ENCODE results near the gene NSF. TPM values are rescaled to one million over a fixed set of nuclear protein-coding genes. Genes with fewer than 3 reads are reported as not detected.
A peak's percentile ranks its signal among the peaks of the same experiment; 100 is the strongest.

NSF gene
- total RNA-seq, 1 donor from 2014 or later, result 43.0 TPM

DNA sequence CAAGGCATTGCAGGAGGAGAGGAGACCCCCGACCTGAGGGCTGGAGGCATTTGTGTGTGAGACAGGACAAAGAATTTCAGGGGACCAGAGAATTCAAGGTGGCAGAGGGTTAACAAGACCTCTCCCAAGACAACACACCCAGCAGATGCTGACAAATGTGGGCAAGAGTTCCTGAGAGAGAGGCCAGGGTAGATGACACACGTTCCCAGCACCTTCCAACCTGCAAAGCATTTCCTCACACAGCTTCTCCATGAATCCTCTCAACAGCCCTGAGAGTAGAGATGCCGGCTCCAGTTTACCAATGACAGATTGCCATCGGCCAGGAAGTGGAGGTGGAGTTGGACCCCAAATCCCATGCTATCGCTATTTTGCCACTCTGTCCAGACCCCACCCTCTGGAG is 203.1 kb downstream of the NSF start:
- Mint-ChIP-seq H3K27me3 (ENCODE audit: insufficient read depth, low read depth) (peaks cover 14% of the 10 kb centered on the region), H3K27ac (peak overlapping the region; percentile 76), H3K36me3 (peaks cover 36% of the 10 kb centered on the region), H3K9me3 (peaks cover 5% of the 10 kb centered on the region), H3K4me1 (peaks cover 53% of the 10 kb centered on the region), H3K4me3 (no peak overlapping the region)
- Histone ChIP-seq H3F3A (ENCODE audit: low read depth) (peaks cover 2% of the 10 kb centered on the region), H3K4me1 (peaks cover 4% of the 10 kb centered on the region), H3K27ac (no peak overlapping the region), H3K36me3 (no peaks in the 10 kb centered on the region), H3K27me3 (peaks cover 49% of the 10 kb centered on the region), H3K9me3 (ENCODE audit: low read depth) (no peaks in the 10 kb centered on the region), H3K4me3 (no peak overlapping the region), H3K79me2 (ENCODE audit: low read depth) (no peaks in the 10 kb centered on the region), H2AFZ (replicated peaks) (no peak overlapping the region), H4K20me1 (ENCODE audit: low read depth) (no peaks in the 10 kb centered on the region), H3K9ac (no peak overlapping the region), H3K4me2 (no peak overlapping the region)
- no peak for TF ChIP-seq EZH2 (IDR thresholded peaks at IDR 0.05)
- TF ChIP-seq EZH2phosphoT487 (IDR thresholded peaks at IDR 0.05), result no peak
- TF ChIP-seq, protein P1, sequence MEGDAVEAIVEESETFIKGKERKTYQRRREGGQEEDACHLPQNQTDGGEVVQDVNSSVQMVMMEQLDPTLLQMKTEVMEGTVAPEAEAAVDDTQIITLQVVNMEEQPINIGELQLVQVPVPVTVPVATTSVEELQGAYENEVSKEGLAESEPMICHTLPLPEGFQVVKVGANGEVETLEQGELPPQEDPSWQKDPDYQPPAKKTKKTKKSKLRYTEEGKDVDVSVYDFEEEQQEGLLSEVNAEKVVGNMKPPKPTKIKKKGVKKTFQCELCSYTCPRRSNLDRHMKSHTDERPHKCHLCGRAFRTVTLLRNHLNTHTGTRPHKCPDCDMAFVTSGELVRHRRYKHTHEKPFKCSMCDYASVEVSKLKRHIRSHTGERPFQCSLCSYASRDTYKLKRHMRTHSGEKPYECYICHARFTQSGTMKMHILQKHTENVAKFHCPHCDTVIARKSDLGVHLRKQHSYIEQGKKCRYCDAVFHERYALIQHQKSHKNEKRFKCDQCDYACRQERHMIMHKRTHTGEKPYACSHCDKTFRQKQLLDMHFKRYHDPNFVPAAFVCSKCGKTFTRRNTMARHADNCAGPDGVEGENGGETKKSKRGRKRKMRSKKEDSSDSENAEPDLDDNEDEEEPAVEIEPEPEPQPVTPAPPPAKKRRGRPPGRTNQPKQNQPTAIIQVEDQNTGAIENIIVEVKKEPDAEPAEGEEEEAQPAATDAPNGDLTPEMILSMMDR (IDR thresholded peaks at IDR 0.05), result no peak
- no peak for DNase-seq (ENCODE audit: low spot score)

DNA sequence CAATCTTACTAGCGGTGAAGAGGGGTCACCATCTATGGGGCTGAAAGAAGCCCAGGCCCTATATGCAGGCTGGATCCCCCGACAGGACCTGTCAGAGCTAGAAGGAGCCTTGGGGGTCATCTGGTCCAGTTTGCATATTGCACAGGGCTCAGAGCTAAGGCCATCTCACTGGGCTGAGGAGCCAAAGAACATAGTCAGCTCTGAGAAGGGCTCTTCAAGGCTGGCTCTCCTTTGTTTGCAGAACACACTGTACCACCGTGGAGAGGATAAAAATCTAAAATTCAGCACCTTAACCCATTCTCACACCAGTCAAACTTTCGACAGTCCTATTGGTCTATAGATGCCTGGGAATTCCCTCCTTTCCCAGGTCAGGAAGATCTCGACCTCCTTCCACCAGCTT is 203.8 kb downstream of the NSF start:
- H3K36me3 ChIP-seq, result no peaks in the 10 kb centered on the region
- Mint-ChIP-seq H3K27me3 (ENCODE audit: insufficient read depth, low read depth) (peaks cover 13% of the 10 kb centered on the region), H3K4me3 (no peak overlapping the region), H3K9me3 (peaks cover 2% of the 10 kb centered on the region), H3K27ac (no peak overlapping the region), H3K4me1 (peaks cover 45% of the 10 kb centered on the region), H3K36me3 (peaks cover 30% of the 10 kb centered on the region)
- H2AFZ ChIP-seq (replicated peaks), result no peak overlapping the region
- H3K4me3 ChIP-seq, result no peak overlapping the region
- no peaks in the 10 kb centered on the region for H3K4me1 ChIP-seq
- no peaks in the 10 kb centered on the region for H3F3A ChIP-seq (ENCODE audit: low read depth)
- H3K79me2 ChIP-seq (ENCODE audit: low read depth), result no peaks in the 10 kb centered on the region
- H3K4me2 ChIP-seq, result no peak overlapping the region
- H3K27ac ChIP-seq, result no peak overlapping the region
- H4K20me1 ChIP-seq (ENCODE audit: low read depth), result no peaks in the 10 kb centered on the region
- H3K9ac ChIP-seq, result no peak overlapping the region
- TF ChIP-seq EZH2 (IDR thresholded peaks at IDR 0.05) (no peak), EZH2phosphoT487 (IDR thresholded peaks at IDR 0.05) (no peak)
- TF ChIP-seq, protein P1 (IDR thresholded peaks at IDR 0.05), result no peak
- no peak for DNase-seq (ENCODE audit: low spot score)
- H3K9me3 ChIP-seq (ENCODE audit: low read depth), result no peaks in the 10 kb centered on the region
- H3K27me3 ChIP-seq, result peaks cover 45% of the 10 kb centered on the region

DNA sequence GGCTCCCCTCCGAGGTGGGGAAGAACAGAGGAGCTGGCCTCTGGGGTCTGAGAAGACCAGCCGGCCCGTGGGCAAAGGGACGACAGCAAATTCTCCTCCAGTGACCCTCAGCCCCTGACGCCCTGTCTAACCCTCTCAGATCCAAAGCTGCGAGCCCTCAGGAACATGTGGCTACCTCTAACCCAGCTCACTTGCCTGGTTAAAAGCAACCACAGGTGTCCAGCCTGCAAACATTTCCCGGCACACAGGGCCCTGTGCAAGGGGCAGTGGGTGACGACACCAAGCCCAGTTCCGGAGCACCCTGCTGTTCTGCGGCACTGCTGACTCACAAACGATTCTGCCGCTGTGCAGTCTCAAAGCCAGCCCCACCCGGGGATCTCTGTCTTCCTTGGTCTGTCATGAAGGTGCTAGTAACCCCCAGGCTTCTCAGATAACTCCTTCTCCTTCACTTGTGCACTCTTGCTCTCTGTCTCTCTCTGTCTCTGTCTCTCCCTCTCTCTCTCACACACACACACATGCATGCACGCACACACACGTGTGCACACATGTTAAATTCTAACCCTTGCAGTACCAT is 205.0 kb downstream of the NSF start:
- Mint-ChIP-seq H3K36me3 (peaks cover 30% of the 10 kb centered on the region), H3K27ac (no peak overlapping the region)
- no peak for DNase-seq (ENCODE audit: low spot score)

More for the DNA sequence above, 205.0 kb downstream of the NSF start:
- no peak overlapping the region for H3K4me2 ChIP-seq
- TF ChIP-seq, protein P1 (IDR thresholded peaks at IDR 0.05), result no peak
- TF ChIP-seq EZH2phosphoT487 (IDR thresholded peaks at IDR 0.05), result no peak
- TF ChIP-seq EZH2 (IDR thresholded peaks at IDR 0.05), result no peak
- no peak overlapping the region for H3K27ac ChIP-seq
- no peak overlapping the region for H3K4me3 ChIP-seq
- H3K36me3 ChIP-seq, result no peaks in the 10 kb centered on the region
- Mint-ChIP-seq H3K27me3 (ENCODE audit: insufficient read depth, low read depth) (peaks cover 10% of the 10 kb centered on the region), H3K9me3 (no peaks in the 10 kb centered on the region), H3K4me1 (peaks cover 40% of the 10 kb centered on the region), H3K4me3 (no peak overlapping the region)
- H3K9ac ChIP-seq, result no peak overlapping the region
- no peaks in the 10 kb centered on the region for H4K20me1 ChIP-seq (ENCODE audit: low read depth)
- no peaks in the 10 kb centered on the region for H3K4me1 ChIP-seq
- peaks cover 39% of the 10 kb centered on the region for H3K27me3 ChIP-seq
- no peaks in the 10 kb centered on the region for H3K9me3 ChIP-seq (ENCODE audit: low read depth)
- H3K79me2 ChIP-seq (ENCODE audit: low read depth), result no peaks in the 10 kb centered on the region
- no peaks in the 10 kb centered on the region for H3F3A ChIP-seq (ENCODE audit: low read depth)
- H2AFZ ChIP-seq (replicated peaks), result no peak overlapping the region

All from neural progenitor cell (in vitro differentiated cells).